HG03159 (cell line): ENCODE results near the gene UNCX.
"Not testable (repeated sequence)": the region's sequence is repeated elsewhere in the genome, so short reads cannot be mapped to it uniquely, and the experiment has no call there.

Source experiments
- ATAC-seq: cut with Tn5 transposase; IDR thresholded peaks from one replicate; pipeline ENCODE4 v1.9.1; 2021; ENCODE audit warnings: mild to moderate bottlenecking, moderate library complexity; ENCODE audit not compliant: unreplicated experiment

Gene UNCX

GRCh38 chr7:1232623-1233332, at the start of gene UNCX:
Gene UNCX, plus strand, starts transcription at chr7:1232872. Its CDS starts 146 bp downstream, at chr7:1233018.
- no peak for ATAC-seq

- ATAC-seq = no peak
Observed at GRCh38 chr7:1187127-1187526, 45.5 kb upstream of the UNCX start.

- no peak for ATAC-seq
Observed at GRCh38 chr7:1188720-1189294, 43.9 kb upstream of the UNCX start.

- ATAC-seq = no peak
Observed at GRCh38 chr7:1189986-1190772, 42.5 kb upstream of the UNCX start.

- no peak for ATAC-seq
Observed at GRCh38 chr7:1192171-1192676, 40.4 kb upstream of the UNCX start.

- ATAC-seq = no peak
Observed at GRCh38 chr7:1193593-1194424, 38.9 kb upstream of the UNCX start.

- not testable (repeated sequence) for ATAC-seq
Observed at GRCh38 chr7:1196441-1196840, 36.2 kb upstream of the UNCX start.

GRCh38 chr7:1196950-1197349, 35.7 kb upstream of the UNCX start:
- no peak for ATAC-seq

- no peak for ATAC-seq
Observed at GRCh38 chr7:1197997-1198625, 34.6 kb upstream of the UNCX start.

- ATAC-seq = no peak
Observed at GRCh38 chr7:1200045-1200444, 32.6 kb upstream of the UNCX start.

- ATAC-seq = no peak
Observed at GRCh38 chr7:1201916-1202315, 30.8 kb upstream of the UNCX start.

- ATAC-seq = not testable (repeated sequence)
Observed at GRCh38 chr7:1202914-1203313, 29.8 kb upstream of the UNCX start.

GRCh38 chr7:1204460-1205140, 28.1 kb upstream of the UNCX start:
- ATAC-seq = no peak

GRCh38 chr7:1205742-1206141, 26.9 kb upstream of the UNCX start:
- ATAC-seq = not testable (repeated sequence)

GRCh38 chr7:1209097-1209496, 23.6 kb upstream of the UNCX start:
- no peak for ATAC-seq

GRCh38 chr7:1210321-1210978, 22.2 kb upstream of the UNCX start:
- ATAC-seq = no peak

GRCh38 chr7:1210979-1211608, 21.6 kb upstream of the UNCX start:
- no peak for ATAC-seq

GRCh38 chr7:1211611-1212010, 21.1 kb upstream of the UNCX start:
- no peak for ATAC-seq

- not testable (repeated sequence) for ATAC-seq
Observed at GRCh38 chr7:1212025-1212424, 20.6 kb upstream of the UNCX start.
